H9 (cell line): ENCODE results near the gene STAT1. TPM values are rescaled to one million over a fixed set of nuclear protein-coding genes. Genes with fewer than 3 reads are reported as not detected.

Experiments used
- DNase-seq: peaks from one replicate; pipeline ENCODE4 v3.0.0-alpha.2; 2017
- H2AFZ ChIP-seq: one replicate; pipeline ENCODE4 v1.6.1; 2013; ENCODE audit warnings: mild to moderate bottlenecking, low read length, control low read depth, moderate library complexity
- H2AK5ac ChIP-seq: 2 replicates; pipeline ENCODE4 v1.6.1; 2013; ENCODE audit warnings: low read length, control low read depth, mixed read lengths; ENCODE audit not compliant: insufficient read length
- H2BK120ac ChIP-seq: one replicate; pipeline ENCODE4 v1.6.1; 2013; ENCODE audit warnings: low read depth, mild to moderate bottlenecking, low read length, control low read depth, inconsistent platforms; ENCODE audit not compliant: poor library complexity, severe bottlenecking
- H2BK12ac ChIP-seq: 2 replicates; pipeline ENCODE4 v1.6.1; 2013; ENCODE audit warnings: low read length, control low read depth, mixed read lengths, low read depth; ENCODE audit not compliant: insufficient read length
- H2BK15ac ChIP-seq: 2 replicates; pipeline ENCODE4 v1.6.1; 2013; ENCODE audit warnings: low read depth, low read length, control low read depth
- H2BK20ac ChIP-seq: one replicate; pipeline ENCODE4 v1.6.1; 2013; ENCODE audit warnings: low read depth, mild to moderate bottlenecking, low read length, control low read depth, inconsistent platforms; ENCODE audit not compliant: poor library complexity, severe bottlenecking
- H2BK5ac ChIP-seq: 2 replicates; pipeline ENCODE4 v1.6.1; 2013; ENCODE audit warnings: low read length, control low read depth, mixed read lengths; ENCODE audit not compliant: insufficient read length
- H3K14ac ChIP-seq: 2 replicates; pipeline ENCODE4 v1.6.1; 2013; ENCODE audit warnings: low read length, control low read depth; ENCODE audit not compliant: insufficient read depth
- H3K18ac ChIP-seq: 2 replicates; pipeline ENCODE4 v1.6.1; 2013; ENCODE audit warnings: low read depth, mild to moderate bottlenecking, mixed read lengths, low read length, control low read depth; ENCODE audit not compliant: insufficient read length
- H3K23ac ChIP-seq: 2 replicates; pipeline ENCODE4 v1.6.1; 2013; ENCODE audit warnings: low read length, control low read depth, mixed read lengths, low read depth; ENCODE audit not compliant: insufficient read length
- H3K23me2 ChIP-seq: 2 replicates; pipeline ENCODE4 v1.6.1; 2013; ENCODE audit warnings: low read depth, mild to moderate bottlenecking, mixed read lengths, low read length, control low read depth; ENCODE audit not compliant: insufficient read length, poor library complexity, severe bottlenecking
- H3K27ac ChIP-seq: 2 replicates; pipeline ENCODE4 v1.5.1; 2013; ENCODE audit warnings: low read length, control low read depth, mixed read lengths, low read depth; ENCODE audit not compliant: insufficient read length
- H3K27me3 ChIP-seq: 2 replicates; pipeline ENCODE4 v1.6.1; 2013; ENCODE audit warnings: low read length, control low read depth, inconsistent platforms; ENCODE audit not compliant: insufficient read depth
- H3K4ac ChIP-seq: 2 replicates; pipeline ENCODE4 v1.6.1; 2013; ENCODE audit warnings: low read depth, mild to moderate bottlenecking, control low read depth, inconsistent platforms, low read length, moderate library complexity
- H3K4me1 ChIP-seq: 2 replicates; pipeline ENCODE4 v1.6.1; 2013; ENCODE audit warnings: low read length, control low read depth, inconsistent platforms; ENCODE audit not compliant: insufficient read depth
- H3K4me2 ChIP-seq: 2 replicates; pipeline ENCODE4 v1.6.1; 2013; ENCODE audit warnings: low read length, control low read depth, mixed read lengths; ENCODE audit not compliant: insufficient read length, insufficient read depth
- H3K56ac ChIP-seq: 2 replicates; pipeline ENCODE4 v1.6.1; 2013; ENCODE audit warnings: low read depth, mild to moderate bottlenecking, mixed read lengths, low read length, control low read depth; ENCODE audit not compliant: insufficient read length
- H3K79me1 ChIP-seq: 2 replicates; pipeline ENCODE4 v1.6.1; 2013; ENCODE audit warnings: low read depth, mild to moderate bottlenecking, moderate library complexity, low read length, control low read depth, inconsistent platforms; ENCODE audit not compliant: insufficient read depth, poor library complexity, severe bottlenecking
- H3K79me2 ChIP-seq: 2 replicates; pipeline ENCODE4 v1.6.1; 2013; ENCODE audit warnings: low read length, control low read depth, inconsistent platforms; ENCODE audit not compliant: insufficient read depth
- H3K9ac ChIP-seq: 2 replicates; pipeline ENCODE4 v1.6.1; 2013; ENCODE audit warnings: low read length, control low read depth, mixed read lengths; ENCODE audit not compliant: insufficient read length; ENCODE audit errors: extremely low read depth
- H3K9me3 ChIP-seq: one replicate; pipeline ENCODE4 v1.6.1; 2013; ENCODE audit warnings: low read depth, low read length, inconsistent platforms; ENCODE audit not compliant: control insufficient read depth
- H3T11ph ChIP-seq: one replicate; pipeline ENCODE4 v1.6.1; 2013; ENCODE audit warnings: mild to moderate bottlenecking, low read length, control low read depth, inconsistent platforms
- H4K20me1 ChIP-seq: one replicate; pipeline ENCODE4 v1.6.1; 2013; ENCODE audit not compliant: control insufficient read depth, insufficient read length, insufficient read depth
- H4K5ac ChIP-seq: 2 replicates; pipeline ENCODE4 v1.6.1; 2013; ENCODE audit warnings: low read depth, mild to moderate bottlenecking, mixed read lengths, low read length, control low read depth; ENCODE audit not compliant: insufficient read length
- H4K8ac ChIP-seq: replicated peaks from 2 replicates; pipeline ENCODE4 v1.6.1; 2013; ENCODE audit warnings: low read length, control low read depth, mixed read lengths, low read depth; ENCODE audit not compliant: insufficient read length
- H4K91ac ChIP-seq: 2 replicates; pipeline ENCODE4 v1.6.1; 2013; ENCODE audit warnings: low read depth, mild to moderate bottlenecking, moderate library complexity, mixed read lengths, low read length, control low read depth; ENCODE audit not compliant: insufficient read length
- H3K27ac Mint-ChIP-seq, 3 experiments: 2 replicates in 2 of 3; 3 replicates in 1 of 3; pipeline ENCODE4 v1.8.0; 2020 to 2021; ENCODE audit warnings: mixed read lengths in 3 of 3, mild to moderate bottlenecking in 1 of 3, moderate library complexity in 1 of 3
- H3K27me3 Mint-ChIP-seq: 2 replicates; pipeline ENCODE4 v1.8.0; 2021; ENCODE audit warnings: low read depth, mild to moderate bottlenecking, moderate library complexity, mixed read lengths
- H3K36me3 Mint-ChIP-seq, 3 experiments: 2 replicates in 2 of 3; 3 replicates in 1 of 3; pipeline ENCODE4 v1.8.0; 2020 to 2021; ENCODE audit warnings: low read depth in 3 of 3, mixed read lengths in 3 of 3; ENCODE audit not compliant: insufficient read depth in 1 of 3
- H3K4me1 Mint-ChIP-seq, 2 experiments: 2 replicates each; pipeline ENCODE4 v1.8.0; 2020; ENCODE audit warnings: mixed read lengths in 2 of 2
- H3K4me3 Mint-ChIP-seq, 2 experiments: 2 replicates in 1 of 2; 3 replicates in 1 of 2; pipeline ENCODE4 v1.8.0; 2020 to 2021; ENCODE audit warnings: mild to moderate bottlenecking in 2 of 2, mixed read lengths in 2 of 2, moderate library complexity in 1 of 2
- H3K9me3 Mint-ChIP-seq, 2 experiments: 2 replicates in 1 of 2; 3 replicates in 1 of 2; pipeline ENCODE4 v1.8.0; 2020; ENCODE audit warnings: mild to moderate bottlenecking in 2 of 2, mixed read lengths in 2 of 2, moderate library complexity in 1 of 2
- whole genome bisulfite sequencing: extraction: QIAGEN DNeasy Blood & Tissue Kit; methylation state at CpG from one replicate; pipeline ENCODE4 v1.1.7; 2013; ENCODE audit warnings: missing lambda C conversion rate, low lambda C conversion rate, mixed read lengths; ENCODE audit not compliant: insufficient read length; ENCODE audit errors: extremely low coverage; 5-methylcytosine and 5-hydroxymethylcytosine counted together
- total RNA-seq: library from RNA; stranded (reverse); gene quantifications from 2 replicates; pipeline ENCODE4 v1.2.1, GENCODE V29; 2021
- TF ChIP-seq, protein P1 (sequence below): fragments of 200-600 bp; sonication (generic); conservative IDR thresholded peaks from 3 replicates; pipeline ENCODE4 v1.8.0; 2021; ENCODE audit warnings: antibody characterized with exemption, mild to moderate bottlenecking

STAT1 gene
- total RNA-seq, 1 experiment from 2014 or later = 48.1 TPM

DNA sequence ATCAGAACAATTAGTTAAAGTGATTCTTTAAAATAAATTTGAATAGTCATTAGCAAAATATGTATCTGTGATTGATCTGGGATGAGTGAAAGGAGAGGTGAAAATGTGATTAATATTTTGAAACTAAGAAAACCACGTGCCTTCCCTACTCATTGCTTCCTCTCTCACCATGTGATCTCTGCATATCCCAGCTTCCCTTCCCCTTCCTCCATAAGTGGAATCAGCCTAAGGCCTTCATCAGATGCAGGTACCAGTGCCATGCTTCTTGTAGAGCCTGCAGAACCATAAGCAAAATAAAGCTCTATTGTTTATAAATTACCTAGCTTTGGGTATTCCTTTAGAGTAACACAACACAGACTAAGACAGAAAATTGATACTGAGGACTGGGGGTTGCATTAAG is 11.2 kb upstream of the STAT1 start:
- Histone ChIP-seq H2BK15ac (no peak overlapping the region), H3T11ph (no peak overlapping the region), H2BK12ac (no peak overlapping the region), H3K9me3 (no peaks in the 10 kb centered on the region), H4K5ac (no peak overlapping the region), H4K91ac (no peak overlapping the region), H2AK5ac (no peak overlapping the region), H2BK5ac (no peak overlapping the region), H3K18ac (no peak overlapping the region), H2BK120ac (no peak overlapping the region), H3K27ac (no peak overlapping the region), H4K8ac (no peak overlapping the region), H4K20me1 (no peaks in the 10 kb centered on the region), H2AFZ (no peak overlapping the region), H3K56ac (no peak overlapping the region), H3K14ac (no peak overlapping the region), H3K4ac (no peak overlapping the region), H2BK20ac (no peak overlapping the region), H3K27me3 (no peaks in the 10 kb centered on the region), H3K4me1 (no peaks in the 10 kb centered on the region), H3K23ac (no peak overlapping the region), H3K9ac (no peak overlapping the region), H3K79me1 (no peaks in the 10 kb centered on the region), H3K23me2 (peaks cover 7% of the 10 kb centered on the region), H3K79me2 (no peaks in the 10 kb centered on the region), H3K4me2 (no peak overlapping the region)
- H3K27ac Mint-ChIP-seq = no peak overlapping the region
- no peaks in the 10 kb centered on the region for H3K9me3 Mint-ChIP-seq
- H3K27me3 Mint-ChIP-seq = no peaks in the 10 kb centered on the region; the same call in 1 of the 2 replicates
- peaks cover 0 to 6% of the 10 kb centered on the region in 2 experiments; a peak in 1 of 4 replicates for H3K4me1 Mint-ChIP-seq
- TF ChIP-seq, protein P1, sequence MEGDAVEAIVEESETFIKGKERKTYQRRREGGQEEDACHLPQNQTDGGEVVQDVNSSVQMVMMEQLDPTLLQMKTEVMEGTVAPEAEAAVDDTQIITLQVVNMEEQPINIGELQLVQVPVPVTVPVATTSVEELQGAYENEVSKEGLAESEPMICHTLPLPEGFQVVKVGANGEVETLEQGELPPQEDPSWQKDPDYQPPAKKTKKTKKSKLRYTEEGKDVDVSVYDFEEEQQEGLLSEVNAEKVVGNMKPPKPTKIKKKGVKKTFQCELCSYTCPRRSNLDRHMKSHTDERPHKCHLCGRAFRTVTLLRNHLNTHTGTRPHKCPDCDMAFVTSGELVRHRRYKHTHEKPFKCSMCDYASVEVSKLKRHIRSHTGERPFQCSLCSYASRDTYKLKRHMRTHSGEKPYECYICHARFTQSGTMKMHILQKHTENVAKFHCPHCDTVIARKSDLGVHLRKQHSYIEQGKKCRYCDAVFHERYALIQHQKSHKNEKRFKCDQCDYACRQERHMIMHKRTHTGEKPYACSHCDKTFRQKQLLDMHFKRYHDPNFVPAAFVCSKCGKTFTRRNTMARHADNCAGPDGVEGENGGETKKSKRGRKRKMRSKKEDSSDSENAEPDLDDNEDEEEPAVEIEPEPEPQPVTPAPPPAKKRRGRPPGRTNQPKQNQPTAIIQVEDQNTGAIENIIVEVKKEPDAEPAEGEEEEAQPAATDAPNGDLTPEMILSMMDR = no peak
- no peak overlapping the region for H3K4me3 Mint-ChIP-seq
- DNase-seq = no peak
- H3K36me3 Mint-ChIP-seq = no peaks in the 10 kb centered on the region
- WGBS = no CpG with 5 or more reads among the region's 1 CpG
